GM18517 (cell line): ENCODE measurements around the gene CAT.

ENCODE experiments used
- ATAC-seq: cut with Tn5 transposase; IDR thresholded peaks from one replicate; pipeline ENCODE4 v1.9.1; 2021; ENCODE audit warnings: mild to moderate bottlenecking, moderate library complexity; ENCODE audit not compliant: unreplicated experiment

Gene CAT

DNA sequence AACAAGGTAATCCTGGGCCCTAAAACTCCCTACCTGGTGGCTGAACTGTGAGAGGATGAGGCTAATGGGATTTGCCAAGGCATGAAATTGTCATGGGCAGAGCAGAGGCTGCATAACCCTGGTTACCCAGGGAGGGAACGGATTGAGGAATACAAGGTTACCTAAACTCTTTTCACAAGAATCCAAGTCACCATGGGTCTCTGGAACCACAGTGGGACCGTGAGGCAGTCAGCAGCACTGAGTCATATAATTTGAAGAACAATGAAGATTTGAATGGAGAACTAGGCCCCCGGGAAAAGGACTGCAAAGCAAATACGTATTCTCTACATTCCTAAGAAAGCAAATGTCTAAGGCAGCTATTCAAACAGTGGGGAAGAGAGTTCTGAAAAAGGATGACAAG is 19.8 kb downstream of the CAT start:
- no peak for ATAC-seq

DNA sequence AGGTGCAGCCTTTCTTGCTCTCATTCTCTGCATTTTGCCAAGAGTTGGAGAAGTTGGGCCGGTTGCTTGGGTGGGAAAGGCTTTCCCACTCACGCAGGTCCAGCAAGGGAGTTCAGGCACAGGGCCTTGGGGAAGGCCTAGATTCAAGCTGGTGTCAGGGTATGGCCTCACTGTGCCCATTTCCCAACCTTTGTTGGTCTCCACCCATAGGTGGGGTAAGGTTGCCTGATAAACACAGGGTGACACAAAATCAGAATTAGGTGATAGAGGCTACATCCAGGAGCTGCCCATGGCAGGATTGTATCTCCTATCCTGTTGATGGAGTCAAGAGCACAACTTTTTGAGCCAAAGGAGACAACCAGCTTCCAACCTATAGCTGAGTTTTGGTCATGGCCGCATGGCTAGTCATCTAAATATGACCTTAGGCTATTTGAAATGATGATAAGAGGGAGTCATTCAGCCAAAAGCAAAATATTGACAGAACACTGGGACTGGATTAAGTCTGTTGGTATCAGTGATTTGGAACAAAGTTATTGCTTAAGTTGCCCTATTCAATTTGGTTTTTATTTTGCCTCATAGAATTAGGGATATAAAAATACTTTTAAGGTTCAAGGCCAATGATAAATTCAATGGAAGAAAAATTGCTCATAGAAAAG is 20.9 kb downstream of the CAT start:
- ATAC-seq, result no peak

DNA sequence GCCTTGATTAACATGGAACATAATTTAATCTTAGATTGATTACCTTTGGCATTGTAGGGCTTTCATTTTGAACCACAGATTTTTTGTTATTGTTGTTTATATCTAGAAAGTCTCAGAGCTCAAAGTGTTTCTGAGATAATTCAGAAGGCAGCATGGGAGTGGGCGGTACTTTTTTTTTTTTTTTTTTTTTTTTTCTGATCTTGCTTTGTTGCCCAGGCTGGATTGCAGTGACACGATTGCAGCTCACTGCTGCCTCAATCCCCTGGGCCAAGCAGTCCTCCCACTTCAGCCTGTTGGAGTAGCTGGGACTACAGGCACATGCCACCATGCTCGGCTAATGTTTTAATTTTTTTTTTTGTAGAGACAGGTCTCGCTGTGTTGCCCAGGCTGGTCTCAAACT is 21.5 kb downstream of the CAT start:
- ATAC-seq, result no peak

DNA sequence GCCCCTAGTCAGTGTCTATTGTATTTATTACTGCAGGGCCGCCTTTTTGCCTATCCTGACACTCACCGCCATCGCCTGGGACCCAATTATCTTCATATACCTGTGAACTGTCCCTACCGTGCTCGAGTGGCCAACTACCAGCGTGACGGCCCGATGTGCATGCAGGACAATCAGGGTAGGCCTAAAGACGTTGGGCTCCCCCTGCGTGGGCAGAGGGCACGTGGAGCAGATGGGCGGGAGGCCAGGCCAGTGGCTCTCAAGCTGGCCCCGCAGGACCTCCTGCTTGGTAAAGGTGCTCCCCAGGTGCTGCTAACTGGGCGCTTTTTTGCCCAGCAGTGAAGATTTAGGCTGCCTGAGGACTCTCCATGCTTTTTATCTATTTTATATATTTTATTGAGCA is 22.5 kb downstream of the CAT start:
- ATAC-seq, result no peak

DNA sequence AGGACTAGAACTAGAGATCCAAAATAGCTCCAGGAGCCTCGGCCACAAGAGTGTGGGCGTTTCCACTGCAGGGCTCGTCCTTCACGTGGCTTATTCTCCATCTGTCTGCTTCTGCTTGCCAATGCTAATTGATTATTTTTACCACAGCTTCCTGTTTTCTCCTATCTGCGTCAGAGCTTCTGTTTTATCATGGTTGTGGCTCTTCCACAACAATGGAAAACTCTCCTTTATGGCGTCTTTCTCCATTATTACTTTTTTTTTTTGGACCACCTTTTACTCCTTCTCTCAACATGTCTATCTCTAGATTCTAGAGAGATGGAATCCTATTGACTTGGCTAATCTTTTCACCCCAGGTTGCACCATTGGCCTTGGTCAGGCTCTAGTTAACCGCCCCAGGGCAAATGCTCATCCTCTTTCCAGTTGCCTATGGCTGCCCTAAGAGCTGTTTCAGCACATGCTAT is 25.9 kb downstream of the CAT start:
- ATAC-seq, result no peak

DNA sequence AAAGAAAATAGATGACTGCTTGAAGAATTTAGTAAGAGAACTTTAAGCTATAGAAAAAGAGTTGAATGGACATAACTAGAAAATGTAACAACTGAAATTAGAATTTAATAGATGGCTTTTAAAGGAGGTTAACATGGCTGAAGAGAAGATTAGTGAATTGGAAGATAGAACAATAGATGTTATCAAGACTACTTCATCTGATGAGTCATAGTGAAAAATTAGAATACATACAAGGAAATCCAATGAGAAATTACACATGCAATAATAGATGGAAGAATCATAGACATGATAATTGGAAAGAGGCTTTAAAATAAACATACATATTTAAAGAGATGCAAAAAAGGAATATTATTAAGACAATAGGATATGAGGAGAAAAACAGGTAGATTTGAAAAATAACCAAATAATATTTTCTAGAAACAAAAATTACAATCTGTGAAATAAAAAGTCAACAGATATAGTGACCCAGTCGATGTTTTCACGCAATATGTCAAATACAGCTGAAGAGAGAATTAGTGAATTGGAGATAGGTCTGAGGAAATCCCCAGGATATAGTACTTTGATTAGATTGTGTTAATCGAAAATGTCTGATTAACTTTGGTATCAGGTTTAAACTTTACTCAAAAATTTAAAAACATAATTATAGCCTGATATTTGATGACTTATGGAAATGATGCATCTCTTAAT is 28.2 kb downstream of the CAT start:
- ATAC-seq, result no peak

DNA sequence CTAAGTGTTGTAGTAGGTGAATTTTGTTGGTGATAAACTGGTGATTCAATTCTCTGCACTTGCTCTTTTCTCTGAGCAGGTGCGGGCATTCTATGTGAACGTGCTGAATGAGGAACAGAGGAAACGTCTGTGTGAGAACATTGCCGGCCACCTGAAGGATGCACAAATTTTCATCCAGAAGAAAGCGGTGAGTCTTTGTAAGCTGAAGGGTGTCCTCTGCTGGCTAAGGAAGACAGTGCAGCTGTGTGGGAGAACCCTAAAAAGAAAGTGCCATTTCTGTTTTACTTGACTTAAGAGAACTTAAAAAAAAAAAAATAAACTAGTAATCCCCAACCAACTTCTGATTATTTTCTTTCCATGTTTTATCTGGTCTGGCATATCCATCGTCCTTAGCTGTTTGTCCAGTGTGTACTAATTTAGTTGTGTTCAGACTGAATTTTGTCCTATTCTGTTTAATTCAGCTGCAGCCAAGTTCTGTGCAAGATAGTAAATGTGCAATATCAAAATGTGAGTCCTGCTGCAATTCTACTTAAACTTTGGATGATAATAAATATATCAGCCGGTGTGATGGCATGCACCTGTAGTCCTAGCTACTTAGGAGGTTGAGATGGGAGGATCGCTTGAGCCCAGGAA is 29.6 kb downstream of the CAT start:
- ATAC-seq, result no peak

DNA sequence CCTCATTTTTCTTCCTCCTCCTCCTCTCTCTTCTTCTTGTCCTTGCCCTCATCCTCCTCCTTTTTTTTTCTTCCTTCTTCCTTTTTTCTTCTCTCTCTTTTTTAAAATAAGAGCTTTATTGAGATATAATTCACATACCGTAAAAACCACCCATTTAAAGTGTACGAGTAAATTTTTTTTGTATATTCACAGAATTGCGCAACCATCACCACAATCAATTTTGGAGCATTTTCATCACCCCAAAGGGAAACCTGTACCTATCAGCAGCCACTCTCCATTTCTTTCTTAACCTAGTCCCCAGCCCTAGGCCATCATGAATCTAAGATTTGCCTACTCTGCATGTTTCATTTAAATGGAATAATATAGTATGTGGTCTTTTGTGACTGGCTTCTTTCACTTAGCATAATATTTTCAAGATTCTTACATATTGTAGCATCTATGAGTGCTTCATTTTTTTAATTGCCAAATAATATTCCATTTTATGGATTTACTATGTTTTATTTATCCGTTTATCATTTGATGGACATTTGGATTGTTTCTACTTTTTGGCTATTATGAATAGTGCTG is 35.0 kb downstream of the CAT start:
- no peak for ATAC-seq

DNA sequence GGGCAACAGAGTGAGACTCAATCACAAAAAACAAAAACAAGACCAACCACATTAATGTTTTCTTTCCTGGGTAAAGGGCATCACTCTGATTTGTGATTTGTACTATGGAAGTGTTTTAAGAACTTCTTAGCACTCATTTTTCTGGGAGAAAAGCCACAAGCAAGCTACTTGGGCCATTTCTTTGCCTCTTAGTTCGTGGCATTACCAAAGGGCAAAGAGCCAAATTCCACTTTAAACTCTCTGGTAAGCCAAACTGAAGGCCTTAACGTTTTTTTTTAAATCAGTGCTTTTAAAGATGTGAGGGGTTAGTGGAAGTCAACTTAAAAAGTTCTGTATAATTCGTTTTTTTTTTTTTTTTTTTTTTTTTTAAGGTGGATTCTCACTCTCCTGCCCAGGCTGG is 36.9 kb downstream of the CAT start:
- no peak for ATAC-seq

DNA sequence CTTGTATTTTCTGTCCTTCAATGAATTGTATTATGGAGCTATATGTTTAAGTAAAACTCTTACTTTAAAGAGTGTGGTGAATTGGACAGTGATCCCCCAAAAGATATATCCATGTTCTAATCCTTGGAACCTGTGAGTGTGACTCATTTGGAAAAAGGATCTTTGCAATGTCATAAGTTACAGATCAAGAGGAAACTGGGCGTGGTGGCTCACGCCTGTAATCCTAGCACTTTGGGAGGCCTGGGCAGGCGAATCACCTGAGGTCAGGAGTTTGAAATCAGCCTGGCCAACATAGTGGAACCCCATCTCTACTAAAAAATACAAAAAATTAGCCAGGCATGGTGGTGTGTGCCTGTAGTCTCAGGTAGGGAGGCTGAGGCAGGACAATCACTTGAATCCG is 38.1 kb downstream of the CAT start:
- ATAC-seq, result no peak

DNA sequence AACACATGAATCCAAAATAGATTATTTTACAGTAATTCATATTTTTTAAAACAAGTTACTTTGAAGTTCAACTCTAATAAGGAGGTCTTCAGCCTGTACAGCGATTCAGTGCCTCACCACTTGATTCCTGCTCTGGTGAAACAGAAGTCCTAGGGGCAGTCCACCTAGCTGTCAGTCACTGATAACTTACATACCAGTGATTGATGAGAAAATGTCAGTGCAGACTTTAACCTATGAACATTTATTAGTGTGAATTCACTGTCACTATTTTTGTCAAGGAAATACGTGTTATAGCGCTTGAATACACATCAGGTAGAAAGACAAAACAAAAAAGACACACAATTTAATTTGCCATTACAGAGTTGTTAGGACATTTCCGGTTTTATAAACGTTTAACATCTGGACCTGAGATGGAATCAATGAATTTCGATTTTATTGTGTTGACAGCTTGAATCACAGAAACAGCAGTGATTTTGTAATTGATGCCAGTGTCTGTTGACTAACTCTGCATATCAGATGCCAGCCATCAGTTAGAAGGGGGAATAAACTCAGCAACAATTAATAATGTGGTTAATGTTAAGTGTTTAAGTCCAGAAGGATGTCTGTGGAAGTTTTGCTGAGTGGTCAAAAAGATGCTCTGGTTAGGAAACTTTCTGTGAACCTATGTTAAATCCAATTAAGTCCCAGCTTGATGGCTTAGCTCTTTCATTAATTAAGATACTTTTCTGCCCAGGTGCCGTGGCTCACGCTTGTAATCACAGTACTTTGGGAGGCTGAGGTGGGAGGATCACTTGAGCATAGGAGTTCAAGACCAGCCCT is 40.3 kb downstream of the CAT start:
- no peak for ATAC-seq

DNA sequence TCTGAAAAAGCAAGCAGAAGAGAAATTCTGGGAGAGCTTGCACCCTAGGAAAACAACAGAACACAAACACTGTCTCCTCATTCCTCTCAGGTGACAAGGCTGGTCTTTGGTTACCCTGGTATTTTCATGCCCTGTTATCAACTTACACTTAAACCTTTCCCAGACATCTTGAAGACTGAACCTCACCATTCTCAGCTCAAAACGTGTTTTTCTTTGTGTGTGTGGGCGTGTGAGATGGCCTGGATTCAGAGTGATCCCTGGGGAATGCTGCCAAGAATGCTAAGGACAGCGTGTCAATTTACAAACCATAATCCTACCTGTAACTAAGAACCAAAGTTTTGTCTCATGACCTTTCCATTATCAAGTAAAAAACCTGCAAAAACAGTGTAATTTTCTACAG is 41.6 kb downstream of the CAT start:
- ATAC-seq, result no peak

DNA sequence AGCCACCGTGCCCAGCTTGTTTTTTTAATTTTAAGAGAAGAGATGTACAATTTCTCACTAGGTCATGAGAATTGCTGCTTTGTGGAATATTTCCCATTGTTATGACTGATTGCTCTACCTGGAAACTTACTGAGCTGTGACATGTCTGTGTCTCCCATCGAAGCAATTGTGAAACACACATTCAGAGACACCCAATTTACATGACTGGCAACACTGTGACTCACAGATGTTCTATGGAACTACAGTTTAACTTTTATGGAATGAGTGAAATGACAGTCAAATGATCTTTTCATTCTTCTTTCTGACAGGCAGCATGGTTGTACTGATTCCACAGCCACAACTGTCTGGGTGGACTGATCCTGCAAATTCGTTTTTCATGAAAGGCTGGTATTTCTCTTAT is 42.6 kb downstream of the CAT start:
- no peak for ATAC-seq

DNA sequence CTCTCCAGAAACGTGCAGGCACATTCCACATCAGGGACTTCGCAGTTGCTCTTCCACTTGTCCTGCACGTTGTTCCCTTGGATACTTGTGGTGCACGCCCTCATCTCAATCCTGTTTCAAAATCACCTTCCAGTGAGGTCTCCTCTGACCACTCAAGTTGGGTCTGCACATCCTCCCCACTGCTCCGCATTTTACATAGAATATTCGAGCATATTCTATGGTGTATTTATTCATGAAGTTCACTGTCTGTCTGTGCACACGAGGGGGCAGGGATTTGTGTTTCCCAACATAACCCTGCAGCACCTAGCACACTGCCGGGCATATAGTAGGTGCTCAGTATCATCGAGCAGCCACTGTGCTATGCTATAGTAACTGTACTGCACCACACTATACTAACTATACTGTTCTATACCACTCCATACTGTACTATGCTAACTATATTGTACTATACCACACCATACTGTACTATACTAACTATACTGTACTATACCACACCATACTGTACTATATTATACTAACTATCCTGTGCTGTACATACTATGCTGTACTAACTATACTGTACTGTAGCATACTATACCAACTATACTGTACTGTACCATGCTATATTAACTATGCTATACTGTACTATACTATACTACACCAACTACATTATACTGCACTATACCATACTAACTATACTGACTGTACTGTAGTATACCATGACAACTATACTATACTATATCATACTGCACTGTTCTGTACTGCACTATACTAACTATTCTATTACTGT is 44.6 kb downstream of the CAT start:
- ATAC-seq, result no peak

DNA sequence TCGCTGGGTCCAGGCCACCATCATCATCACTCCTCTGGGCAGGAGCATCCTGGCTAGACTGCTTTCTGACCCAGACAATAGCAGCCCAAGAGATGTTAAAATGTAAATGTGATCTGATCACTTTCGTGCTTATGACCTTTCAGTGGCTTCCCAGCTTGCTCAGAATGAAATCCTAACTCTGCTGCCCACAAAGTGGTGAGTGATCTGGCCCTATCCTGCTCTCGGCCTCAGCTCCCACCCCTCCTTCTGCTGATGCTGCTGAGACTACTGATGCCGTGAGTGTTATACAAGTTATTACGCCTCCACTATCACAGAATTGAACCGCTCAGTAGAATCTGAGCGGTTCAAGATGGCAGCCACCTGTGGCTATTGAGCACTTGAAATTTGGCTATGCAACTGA is 48.7 kb downstream of the CAT start:
- no peak for ATAC-seq

DNA sequence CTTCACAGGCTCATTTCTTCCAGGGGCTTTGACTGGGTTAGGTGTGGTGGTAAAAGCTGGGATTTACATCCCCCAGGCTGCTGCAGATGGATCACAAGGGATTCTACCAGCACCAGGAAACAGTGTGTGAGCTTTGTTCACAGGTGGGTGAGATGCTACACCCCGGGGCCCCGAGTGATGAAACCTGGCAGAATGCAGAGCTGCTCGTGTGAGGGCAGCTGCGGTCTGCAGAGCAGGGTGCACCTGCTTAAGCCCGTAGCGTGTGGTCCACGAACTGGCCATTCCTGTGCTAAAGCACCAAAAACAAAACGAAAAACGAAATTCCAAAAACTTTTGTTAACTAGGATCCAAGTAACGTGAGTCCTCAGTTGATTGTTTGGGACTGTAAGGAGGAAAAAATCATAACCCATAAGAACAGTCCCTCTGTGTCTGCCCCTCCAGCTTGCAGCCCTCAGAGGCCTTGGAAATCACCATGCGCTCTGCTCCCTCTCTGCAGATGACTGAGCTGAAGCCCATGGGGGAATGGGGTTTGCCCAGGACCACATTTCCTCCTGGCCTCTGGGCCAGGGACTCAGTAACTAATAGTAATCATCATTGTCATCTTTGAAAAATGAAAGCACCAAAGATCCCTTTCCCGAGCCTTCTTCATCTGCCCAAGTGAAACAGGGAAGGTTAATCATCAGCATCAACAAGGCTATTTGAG is 50.3 kb downstream of the CAT start:
- ATAC-seq, result no peak

DNA sequence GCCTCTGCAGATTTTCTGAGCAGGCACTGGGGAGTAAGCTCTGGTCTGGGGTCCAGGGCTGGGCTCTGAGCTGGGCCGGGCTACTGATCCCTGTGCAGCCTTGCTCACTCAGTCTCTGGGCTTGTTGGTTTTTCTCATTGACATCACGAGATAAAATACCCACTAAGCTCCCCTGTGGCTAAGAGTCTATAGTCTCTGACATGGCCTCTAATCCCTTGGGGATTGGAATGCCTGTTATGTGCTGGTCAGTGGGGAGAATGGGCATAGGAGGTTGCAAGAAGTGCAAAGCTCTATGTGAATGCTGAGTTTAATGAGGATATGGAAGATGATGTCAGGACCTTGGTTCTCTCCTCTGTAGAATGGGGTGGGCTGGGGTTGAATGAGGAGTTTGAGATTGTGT is 51.6 kb downstream of the CAT start:
- ATAC-seq, result no peak

DNA sequence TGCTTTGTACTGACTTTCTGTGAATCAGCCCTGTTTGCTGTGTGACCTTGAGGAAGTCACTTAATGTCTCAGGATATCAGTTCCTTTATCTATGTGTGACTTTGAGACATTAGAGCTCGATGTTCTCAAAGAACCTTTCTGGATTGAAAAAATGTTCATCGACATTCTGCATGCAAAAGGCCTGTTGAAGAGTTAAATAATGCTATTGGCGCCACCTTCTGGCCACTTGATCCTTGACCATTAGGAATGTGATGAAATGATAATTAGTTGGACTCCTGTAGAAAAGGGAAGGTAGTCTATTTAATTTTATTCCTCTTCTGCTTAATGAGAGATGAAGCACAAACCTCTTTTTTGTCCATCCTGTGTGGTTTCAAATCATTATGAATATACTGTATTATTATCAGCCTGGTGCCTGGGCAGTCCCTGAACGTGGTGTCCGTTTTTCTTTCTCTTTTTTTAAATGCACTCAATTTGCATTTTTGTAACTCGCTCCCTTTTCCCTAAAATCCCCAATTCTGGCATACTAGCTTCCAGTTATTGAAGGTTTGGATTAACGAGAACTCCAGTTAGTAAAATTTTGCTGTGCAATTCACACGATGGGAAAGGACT is 54.2 kb downstream of the CAT start:
- ATAC-seq, result no peak

DNA sequence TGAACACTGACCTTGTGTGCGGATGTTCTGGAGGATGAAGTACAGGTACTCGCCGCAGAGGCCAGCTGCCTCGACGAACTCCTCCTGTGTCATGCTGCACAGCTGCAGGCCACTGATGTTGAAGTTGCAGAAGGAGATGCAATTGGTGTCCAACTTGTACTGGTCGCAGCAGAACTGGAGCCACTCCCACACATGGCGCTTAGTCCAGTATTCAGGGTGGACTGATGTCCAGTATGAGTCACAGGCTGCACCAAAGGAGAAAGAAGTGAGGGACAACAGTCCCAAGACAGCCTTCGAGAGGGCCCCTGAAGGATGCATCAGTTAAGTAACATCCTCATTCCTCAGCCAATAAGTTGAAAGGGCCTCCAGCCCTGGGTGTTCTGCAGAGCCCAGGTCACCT is 54.7 kb downstream of the CAT start:
- no peak for ATAC-seq
